ENCODE data around the gene POMGNT1.

DNA sequence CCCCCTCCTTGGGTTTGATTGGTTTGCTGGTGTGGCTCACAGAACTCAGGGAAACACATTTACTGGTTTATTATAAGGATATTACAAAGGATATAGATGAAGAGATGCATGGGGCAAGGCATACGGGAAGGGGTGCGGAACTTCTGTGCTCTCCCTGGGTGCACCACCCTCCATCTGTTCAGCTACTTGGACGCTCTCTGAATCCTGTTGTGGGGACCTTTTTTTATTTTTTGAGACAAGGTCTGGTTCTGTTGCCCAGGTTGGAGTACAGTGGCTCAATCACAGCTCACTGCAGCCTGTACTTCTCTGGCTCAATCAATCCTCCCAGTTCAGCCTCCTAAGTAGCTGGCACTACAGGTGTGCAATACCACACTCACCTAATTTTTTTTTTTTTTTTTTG is 12.3 kb upstream of the POMGNT1 start:
- no peak for TF ChIP-seq POLR2AphosphoS5 (IDR thresholded peaks at IDR 0.05; ENCODE audit: insufficient read depth, low read depth, low read length)
- no peak for TF ChIP-seq MYC (IDR thresholded peaks at IDR 0.05; ENCODE audit: low read depth, low read length)
- no peak for TF ChIP-seq JUN (IDR thresholded peaks at IDR 0.05; ENCODE audit: borderline replicate concordance, insufficient read depth, insufficient read length, low read depth)
- TF ChIP-seq, protein P1, sequence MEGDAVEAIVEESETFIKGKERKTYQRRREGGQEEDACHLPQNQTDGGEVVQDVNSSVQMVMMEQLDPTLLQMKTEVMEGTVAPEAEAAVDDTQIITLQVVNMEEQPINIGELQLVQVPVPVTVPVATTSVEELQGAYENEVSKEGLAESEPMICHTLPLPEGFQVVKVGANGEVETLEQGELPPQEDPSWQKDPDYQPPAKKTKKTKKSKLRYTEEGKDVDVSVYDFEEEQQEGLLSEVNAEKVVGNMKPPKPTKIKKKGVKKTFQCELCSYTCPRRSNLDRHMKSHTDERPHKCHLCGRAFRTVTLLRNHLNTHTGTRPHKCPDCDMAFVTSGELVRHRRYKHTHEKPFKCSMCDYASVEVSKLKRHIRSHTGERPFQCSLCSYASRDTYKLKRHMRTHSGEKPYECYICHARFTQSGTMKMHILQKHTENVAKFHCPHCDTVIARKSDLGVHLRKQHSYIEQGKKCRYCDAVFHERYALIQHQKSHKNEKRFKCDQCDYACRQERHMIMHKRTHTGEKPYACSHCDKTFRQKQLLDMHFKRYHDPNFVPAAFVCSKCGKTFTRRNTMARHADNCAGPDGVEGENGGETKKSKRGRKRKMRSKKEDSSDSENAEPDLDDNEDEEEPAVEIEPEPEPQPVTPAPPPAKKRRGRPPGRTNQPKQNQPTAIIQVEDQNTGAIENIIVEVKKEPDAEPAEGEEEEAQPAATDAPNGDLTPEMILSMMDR (IDR thresholded peaks at IDR 0.05; ENCODE audit: extremely low read depth in 1 of 2, insufficient read depth in 1 of 2, low read depth in 1 of 2, low read length in 2 of 2) = no peak
- TF ChIP-seq, protein P2, sequence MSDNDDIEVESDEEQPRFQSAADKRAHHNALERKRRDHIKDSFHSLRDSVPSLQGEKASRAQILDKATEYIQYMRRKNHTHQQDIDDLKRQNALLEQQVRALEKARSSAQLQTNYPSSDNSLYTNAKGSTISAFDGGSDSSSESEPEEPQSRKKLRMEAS (IDR thresholded peaks at IDR 0.05; ENCODE audit: insufficient read depth, insufficient read length) = no peak
- TF ChIP-seq EZH2 (IDR thresholded peaks at IDR 0.05; ENCODE audit: borderline replicate concordance, low read depth, low read length, severe bottlenecking) = no peak
- TF ChIP-seq POLR2A (IDR thresholded peaks at IDR 0.05; ENCODE audit: low read depth, low read length) = no peak
- no peak for TF ChIP-seq FOS (IDR thresholded peaks at IDR 0.05; ENCODE audit: borderline replicate concordance, insufficient read depth, low read length)
- TF ChIP-seq GATA2 (IDR thresholded peaks at IDR 0.05; ENCODE audit: insufficient read depth, insufficient read length, low read depth, low read length) = no peak
